Stimulated activated CD4-positive, alpha-beta T cell treated with anti-CD3 and anti-CD28 coated beads, Interleukin-15, amount 100 ng/mL, for 1 hour (primary cell): ENCODE measurements around the gene MACROD1.

Source experiments
- DNase-seq, 2 donors: peaks; one replicate each; pipeline ENCODE4 v3.0.0-alpha.2; 2020; ENCODE audit warnings: low read depth in 1 of 2, low spot score in 1 of 2

Gene MACROD1

GRCh38 chr11:64114231-64114630, 51.7 kb downstream of the MACROD1 start:
- no peak for DNase-seq

- no peak for DNase-seq
Measured at GRCh38 chr11:64113462-64113780, 52.5 kb downstream of the MACROD1 start.

- DNase-seq = no peak
Measured at GRCh38 chr11:64112771-64113461, 53.0 kb downstream of the MACROD1 start.

- DNase-seq = no peak
Measured at GRCh38 chr11:64110465-64111375, 55.2 kb downstream of the MACROD1 start.

- no peak for DNase-seq
Measured at GRCh38 chr11:64109332-64109731, 56.6 kb downstream of the MACROD1 start.

- DNase-seq = no peak
Measured at GRCh38 chr11:64107303-64107702, 58.6 kb downstream of the MACROD1 start.

GRCh38 chr11:64104632-64105031, 61.3 kb downstream of the MACROD1 start:
- DNase-seq = no peak

- DNase-seq = no peak
Measured at GRCh38 chr11:64103277-64103985, 62.5 kb downstream of the MACROD1 start.

- no peak for DNase-seq
Measured at GRCh38 chr11:64102005-64102738, 63.7 kb downstream of the MACROD1 start.

GRCh38 chr11:64101461-64101860, 64.5 kb downstream of the MACROD1 start:
- DNase-seq = no peak

GRCh38 chr11:64100782-64101353, 65.0 kb downstream of the MACROD1 start:
- DNase-seq = no peak

- DNase-seq = no peak
Measured at GRCh38 chr11:64100360-64100759, 65.6 kb downstream of the MACROD1 start.

- DNase-seq = no peak
Measured at GRCh38 chr11:64099436-64099835, 66.5 kb downstream of the MACROD1 start.

GRCh38 chr11:64098318-64098831, 67.5 kb downstream of the MACROD1 start:
- DNase-seq = no peak

- DNase-seq = no peak
Measured at GRCh38 chr11:64097468-64098317, 68.2 kb downstream of the MACROD1 start.

- no peak for DNase-seq
Measured at GRCh38 chr11:64096835-64097234, 69.1 kb downstream of the MACROD1 start.

GRCh38 chr11:64095949-64096348, 70.0 kb downstream of the MACROD1 start:
- no peak for DNase-seq

GRCh38 chr11:64095273-64095817, 70.6 kb downstream of the MACROD1 start:
- DNase-seq = no peak

GRCh38 chr11:64094463-64095260, 71.3 kb downstream of the MACROD1 start:
- DNase-seq = no peak
